MM.1S (cell line): ENCODE data around the gene PLD1.

Source experiments
- DNase-seq: peaks from one replicate; pipeline ENCODE4 v3.0.0-alpha.2; 2015
- H2AFZ ChIP-seq: fragments of 300-600 bp; sonication (generic); 2 replicates; pipeline ENCODE4 v1.6.0; 2016; ENCODE audit warnings: antibody characterized with exemption, low read length
- H3F3A ChIP-seq: fragments of 300-600 bp; sonication (generic); 2 replicates; pipeline ENCODE4 v1.6.1; 2016; ENCODE audit warnings: mild to moderate bottlenecking, antibody characterized with exemption, low read length, moderate library complexity, mixed read lengths; ENCODE audit not compliant: insufficient read depth
- H3K27ac ChIP-seq: fragments of 300-600 bp; sonication (generic); 2 replicates; pipeline ENCODE4 v1.5.1; 2016; ENCODE audit warnings: mild to moderate bottlenecking, low read length
- H3K27me3 ChIP-seq: fragments of 300-600 bp; sonication (generic); replicated peaks from 2 replicates; pipeline ENCODE4 v1.6.0; 2016; ENCODE audit warnings: low read length; ENCODE audit not compliant: insufficient read depth
- H3K36me3 ChIP-seq: fragments of 300-600 bp; sonication (generic); replicated peaks from 2 replicates; pipeline ENCODE4 v1.6.1; 2016; ENCODE audit warnings: mild to moderate bottlenecking, low read length, mixed read lengths; ENCODE audit not compliant: insufficient read depth
- H3K4me1 ChIP-seq: fragments of 300-600 bp; sonication (generic); 2 replicates; pipeline ENCODE4 v1.6.1; 2016; ENCODE audit warnings: low read length, mixed read lengths
- H3K4me2 ChIP-seq: fragments of 300-600 bp; sonication (generic); 2 replicates; pipeline ENCODE4 v1.6.0; 2016; ENCODE audit warnings: low read depth, low read length
- H3K4me3 ChIP-seq: fragments of 300-600 bp; sonication (generic); 2 replicates; pipeline ENCODE4 v1.5.1; 2016; ENCODE audit warnings: low read length, mixed read lengths
- H3K79me2 ChIP-seq: fragments of 300-600 bp; sonication (generic); 2 replicates; pipeline ENCODE4 v1.6.1; 2016; ENCODE audit warnings: mixed run types, low read length, mixed read lengths
- H3K9ac ChIP-seq: fragments of 300-600 bp; sonication (generic); 2 replicates; pipeline ENCODE4 v1.6.1; 2016; ENCODE audit warnings: low read length, mixed read lengths
- H3K9me2 ChIP-seq: fragments of 300-600 bp; sonication (generic); replicated peaks from 2 replicates; pipeline ENCODE4 v1.6.1; 2016; ENCODE audit warnings: mild to moderate bottlenecking, low read length, mixed read lengths; ENCODE audit not compliant: insufficient read depth
- H3K9me3 ChIP-seq: fragments of 300-600 bp; sonication (generic); replicated peaks from 2 replicates; pipeline ENCODE4 v1.6.1; 2016; ENCODE audit warnings: mild to moderate bottlenecking, low read length, mixed read lengths; ENCODE audit not compliant: insufficient read depth
- H4K20me1 ChIP-seq: fragments of 300-600 bp; sonication (generic); 2 replicates; pipeline ENCODE4 v1.6.1; 2016; ENCODE audit warnings: mild to moderate bottlenecking, low read length, moderate library complexity, mixed read lengths; ENCODE audit not compliant: insufficient read depth
- EZH2 ChIP-seq: fragments of 300-600 bp; sonication (generic); optimal IDR thresholded peaks from 2 replicates; pipeline ENCODE3; 2017; ENCODE audit warnings: low read depth, mild to moderate bottlenecking, antibody characterized with exemption, low read length, mixed read lengths
- EZH2phosphoT487 ChIP-seq: fragments of 300-600 bp; sonication (generic); IDR thresholded peaks from 2 replicates; pipeline ENCODE4 v1.6.1; 2018; ENCODE audit warnings: antibody characterized with exemption, low read length
- TF ChIP-seq, protein P1 (sequence below): fragments of 300-600 bp; sonication (generic); IDR thresholded peaks from 2 replicates; pipeline ENCODE4 v1.5.1; 2016; ENCODE audit warnings: antibody characterized with exemption, low read length, mixed read lengths

The PLD1 gene

DNA sequence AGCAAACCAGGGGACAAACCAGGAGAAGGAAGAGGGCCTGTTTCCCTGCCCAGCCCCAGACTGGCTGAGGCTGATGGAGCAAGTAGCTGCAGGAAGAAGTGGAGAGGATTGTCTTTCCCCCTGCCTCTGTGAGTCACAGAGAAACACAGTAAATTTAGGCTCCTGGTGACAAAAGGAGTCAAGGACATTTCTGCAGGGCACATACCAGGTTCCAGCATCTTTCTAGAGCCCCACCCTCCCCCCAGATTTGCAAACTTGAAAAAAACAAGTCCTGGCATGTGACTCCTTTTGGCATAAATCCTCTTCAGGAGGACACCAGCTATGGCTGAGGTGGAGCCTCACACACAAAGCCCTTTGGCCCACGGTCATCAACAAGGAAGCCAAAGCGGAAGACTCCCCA lies 17.8 kb downstream of the PLD1 start:
- Histone ChIP-seq H3K36me3 (no peaks in the 10 kb centered on the region), H3K4me2 (no peak overlapping the region), H3K27me3 (no peaks in the 10 kb centered on the region), H3K4me3 (no peak overlapping the region), H3K9me3 (no peaks in the 10 kb centered on the region), H3K9ac (no peak overlapping the region), H2AFZ (no peak overlapping the region), H3K27ac (no peak overlapping the region), H3F3A (no peaks in the 10 kb centered on the region), H3K4me1 (no peaks in the 10 kb centered on the region), H3K9me2 (no peaks in the 10 kb centered on the region), H4K20me1 (no peaks in the 10 kb centered on the region), H3K79me2 (no peaks in the 10 kb centered on the region)
- TF ChIP-seq EZH2 (no peak), EZH2phosphoT487 (no peak)
- TF ChIP-seq, protein P1, sequence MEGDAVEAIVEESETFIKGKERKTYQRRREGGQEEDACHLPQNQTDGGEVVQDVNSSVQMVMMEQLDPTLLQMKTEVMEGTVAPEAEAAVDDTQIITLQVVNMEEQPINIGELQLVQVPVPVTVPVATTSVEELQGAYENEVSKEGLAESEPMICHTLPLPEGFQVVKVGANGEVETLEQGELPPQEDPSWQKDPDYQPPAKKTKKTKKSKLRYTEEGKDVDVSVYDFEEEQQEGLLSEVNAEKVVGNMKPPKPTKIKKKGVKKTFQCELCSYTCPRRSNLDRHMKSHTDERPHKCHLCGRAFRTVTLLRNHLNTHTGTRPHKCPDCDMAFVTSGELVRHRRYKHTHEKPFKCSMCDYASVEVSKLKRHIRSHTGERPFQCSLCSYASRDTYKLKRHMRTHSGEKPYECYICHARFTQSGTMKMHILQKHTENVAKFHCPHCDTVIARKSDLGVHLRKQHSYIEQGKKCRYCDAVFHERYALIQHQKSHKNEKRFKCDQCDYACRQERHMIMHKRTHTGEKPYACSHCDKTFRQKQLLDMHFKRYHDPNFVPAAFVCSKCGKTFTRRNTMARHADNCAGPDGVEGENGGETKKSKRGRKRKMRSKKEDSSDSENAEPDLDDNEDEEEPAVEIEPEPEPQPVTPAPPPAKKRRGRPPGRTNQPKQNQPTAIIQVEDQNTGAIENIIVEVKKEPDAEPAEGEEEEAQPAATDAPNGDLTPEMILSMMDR = no peak
- no peak for DNase-seq

DNA sequence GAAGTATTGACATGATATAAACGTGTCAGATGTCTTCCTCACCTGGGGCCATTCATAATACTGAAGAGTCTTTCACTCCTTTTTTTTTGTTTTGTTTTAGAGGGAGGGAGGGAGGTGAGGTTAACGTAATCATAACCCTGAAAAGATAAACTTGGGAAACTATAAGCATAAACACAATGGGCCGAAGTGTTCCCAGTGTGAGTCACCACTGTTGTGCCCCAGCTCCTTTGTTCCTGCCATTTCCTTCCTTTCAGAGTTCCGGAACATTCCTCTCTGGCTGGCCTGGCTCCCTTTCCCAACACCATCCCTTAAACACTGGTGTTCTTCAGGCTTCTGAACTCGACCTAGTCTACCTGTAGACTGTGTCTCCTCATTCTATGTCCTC lies 18.6 kb downstream of the PLD1 start:
- Histone ChIP-seq H3K4me1 (no peaks in the 10 kb centered on the region), H3K9me3 (no peaks in the 10 kb centered on the region), H2AFZ (no peak overlapping the region), H3K9me2 (no peaks in the 10 kb centered on the region), H3K79me2 (no peaks in the 10 kb centered on the region), H3K4me2 (no peak overlapping the region), H3K9ac (no peak overlapping the region), H4K20me1 (no peaks in the 10 kb centered on the region), H3K27ac (no peak overlapping the region), H3K27me3 (no peaks in the 10 kb centered on the region), H3F3A (no peaks in the 10 kb centered on the region), H3K36me3 (no peaks in the 10 kb centered on the region), H3K4me3 (no peak overlapping the region)
- no peak for DNase-seq
- TF ChIP-seq EZH2phosphoT487 (no peak), EZH2 (no peak)
- TF ChIP-seq, protein P1 = no peak

DNA sequence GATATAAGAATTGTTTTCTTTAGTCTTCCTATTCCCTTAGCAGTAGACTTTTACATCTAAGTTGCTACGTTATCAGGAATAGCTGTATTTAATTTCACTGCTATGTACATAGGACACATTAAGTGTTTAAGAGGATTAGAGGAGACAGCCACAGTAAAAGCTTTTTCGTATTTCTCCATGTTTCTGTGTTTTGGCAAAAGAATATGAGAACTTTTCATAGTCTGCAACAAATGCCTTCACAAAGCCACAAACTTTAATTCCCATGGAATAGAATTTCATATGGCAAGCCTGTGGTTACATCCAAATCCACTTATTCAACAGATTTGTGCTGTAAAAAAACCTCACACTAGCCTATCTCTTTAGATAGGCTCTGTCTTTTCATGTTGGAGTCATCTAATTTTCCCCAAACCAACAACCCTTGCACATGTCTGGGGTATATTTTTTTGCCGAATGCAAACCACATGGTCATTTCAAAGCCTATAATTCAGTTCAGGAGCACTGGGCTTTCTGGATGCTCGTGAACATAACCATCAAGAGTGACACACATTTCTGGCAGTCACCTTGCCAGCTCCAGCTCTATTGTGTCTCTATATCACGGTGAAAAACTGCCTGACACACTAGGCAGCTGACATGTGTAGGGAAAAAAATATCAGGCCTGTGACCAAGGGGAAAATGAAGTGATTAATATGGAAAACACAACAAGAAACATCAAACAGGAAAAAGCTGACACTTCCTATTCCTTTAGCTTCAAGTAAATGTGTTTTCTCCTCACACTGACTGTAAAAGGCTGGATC lies 19.2 kb downstream of the PLD1 start:
- no peak overlapping the region for H2AFZ ChIP-seq
- no peaks in the 10 kb centered on the region for H3K79me2 ChIP-seq
- no peak for DNase-seq
- H3F3A ChIP-seq = no peaks in the 10 kb centered on the region
- no peak overlapping the region for H3K4me3 ChIP-seq
- no peaks in the 10 kb centered on the region for H4K20me1 ChIP-seq
- no peaks in the 10 kb centered on the region for H3K9me3 ChIP-seq
- no peaks in the 10 kb centered on the region for H3K9me2 ChIP-seq
- no peak overlapping the region for H3K9ac ChIP-seq
- H3K36me3 ChIP-seq = no peaks in the 10 kb centered on the region
- TF ChIP-seq, protein P1 = no peak
- no peak for TF ChIP-seq EZH2phosphoT487
- H3K4me1 ChIP-seq = no peaks in the 10 kb centered on the region
- H3K27ac ChIP-seq = no peak overlapping the region
- H3K4me2 ChIP-seq = no peak overlapping the region
- H3K27me3 ChIP-seq = no peaks in the 10 kb centered on the region
